Effector CD4-positive, alpha-beta T cell (primary cell): ENCODE data around the gene R3HCC1L.

Experiments used
- DNase-seq: peaks from one replicate; pipeline ENCODE4 v3.0.0-alpha.2; 2020

The R3HCC1L gene

GRCh38 chr10:98238391-98238790, 103.9 kb downstream of the R3HCC1L start:
- no peak for DNase-seq

GRCh38 chr10:98240524-98240923, 106.1 kb downstream of the R3HCC1L start:
- DNase-seq = no peak

- no peak for DNase-seq
Measured at GRCh38 chr10:98242823-98243222, 108.4 kb downstream of the R3HCC1L start.

- DNase-seq = no peak
Measured at GRCh38 chr10:98244141-98244540, 109.7 kb downstream of the R3HCC1L start.

- DNase-seq = no peak
Measured at GRCh38 chr10:98244586-98244985, 110.1 kb downstream of the R3HCC1L start.

- no peak for DNase-seq
Measured at GRCh38 chr10:98246911-98247805, 112.7 kb downstream of the R3HCC1L start.

- no peak for DNase-seq
Measured at GRCh38 chr10:98248018-98248417, 113.6 kb downstream of the R3HCC1L start.

GRCh38 chr10:98249134-98249533, 114.7 kb downstream of the R3HCC1L start:
- no peak for DNase-seq

GRCh38 chr10:98251399-98251798, 116.9 kb downstream of the R3HCC1L start:
- DNase-seq = no peak

GRCh38 chr10:98252464-98252863, 118.0 kb downstream of the R3HCC1L start:
- no peak for DNase-seq

GRCh38 chr10:98253499-98253898, 119.0 kb downstream of the R3HCC1L start:
- no peak for DNase-seq

GRCh38 chr10:98254234-98254974, 119.9 kb downstream of the R3HCC1L start:
- DNase-seq = no peak

- DNase-seq = no peak
Measured at GRCh38 chr10:98255146-98255877, 120.9 kb downstream of the R3HCC1L start.

- DNase-seq = no peak
Measured at GRCh38 chr10:98256692-98257091, 122.2 kb downstream of the R3HCC1L start.

GRCh38 chr10:98257198-98257597, 122.7 kb downstream of the R3HCC1L start:
- no peak for DNase-seq

GRCh38 chr10:98257961-98258360, 123.5 kb downstream of the R3HCC1L start:
- no peak for DNase-seq

- no peak for DNase-seq
Measured at GRCh38 chr10:98258683-98259454, 124.4 kb downstream of the R3HCC1L start.

- DNase-seq = no peak
Measured at GRCh38 chr10:98259606-98260315, 125.3 kb downstream of the R3HCC1L start.

- DNase-seq = no peak
Measured at GRCh38 chr10:98260350-98260749, 125.9 kb downstream of the R3HCC1L start.

- no peak for DNase-seq
Measured at GRCh38 chr10:98260752-98261151, 126.3 kb downstream of the R3HCC1L start.

GRCh38 chr10:98261436-98262277, 127.2 kb downstream of the R3HCC1L start:
- no peak for DNase-seq
